A673 (cell line): Measurements from ENCODE around the gene ESM1. TPM values are rescaled to one million over a fixed set of nuclear protein-coding genes. Genes with fewer than 3 reads are reported as not detected.

ENCODE experiments used
- BruUV-seq: library from RNA; stranded (reverse); fragments of 400-500 nt; replicated peaks from 2 replicates; lab custom pipeline; 2021; lab: Mats Ljungman, UMichigan
- CTCF ChIA-PET: fragments of 300-600 bp; sonication (Branson Sonifier 250); formaldehyde crosslinking; loops from one replicate; lab custom pipeline; 2022; ENCODE audit warnings: antibody characterized with exemption; lab: Charles Lee
- POLR2A ChIA-PET: fragments of 300-600 bp; sonication (Branson Sonifier 250); formaldehyde crosslinking; loops from one replicate; lab custom pipeline; 2022; ENCODE audit warnings: antibody characterized with exemption; ENCODE audit not compliant: low non-redundant PET; lab: Charles Lee
- DNase-seq: peaks from one replicate; pipeline ENCODE4 v3.0.0-alpha.2; 2015; ENCODE audit warnings: low spot score
- H3K27ac ChIP-seq: fragments of 200-600 bp; sonication (generic); 2 replicates; pipeline ENCODE4 v1.5.1; 2016; ENCODE audit warnings: mixed run types, low read depth, mild to moderate bottlenecking, mixed read lengths, antibody characterized with exemption, low read length; ENCODE audit not compliant: poor library complexity, severe bottlenecking
- H3K27me3 ChIP-seq: fragments of 200-600 bp; sonication (generic); replicated peaks from 2 replicates; pipeline ENCODE4 v1.6.1; 2017; ENCODE audit warnings: mixed run types, low read depth, mild to moderate bottlenecking, mixed read lengths, antibody characterized with exemption, low read length; ENCODE audit not compliant: insufficient read depth, poor library complexity
- H3K36me3 ChIP-seq: fragments of 200-600 bp; sonication (generic); 2 replicates; pipeline ENCODE4 v1.6.1; 2016; ENCODE audit warnings: mixed run types, mild to moderate bottlenecking, mixed read lengths, antibody characterized with exemption, low read length; ENCODE audit not compliant: insufficient read depth, poor library complexity, severe bottlenecking
- H3K4me1 ChIP-seq: fragments of 200-600 bp; sonication (generic); 2 replicates; pipeline ENCODE4 v1.6.1; 2017; ENCODE audit warnings: mixed run types, mild to moderate bottlenecking, mixed read lengths, antibody characterized with exemption, low read length; ENCODE audit not compliant: insufficient read depth, poor library complexity, severe bottlenecking
- H3K4me3 ChIP-seq: fragments of 200-600 bp; sonication (generic); 2 replicates; pipeline ENCODE4 v1.5.1; 2016; ENCODE audit warnings: low read depth, mixed run types, mild to moderate bottlenecking, mixed read lengths, low read length; ENCODE audit not compliant: poor library complexity, severe bottlenecking
- H3K9me3 ChIP-seq: fragments of 200-600 bp; sonication (generic); 2 replicates; pipeline ENCODE4 v1.6.1; 2016; ENCODE audit warnings: mixed run types, low read depth, mild to moderate bottlenecking, mixed read lengths, antibody characterized with exemption, low read length; ENCODE audit not compliant: poor library complexity, severe bottlenecking
- EZH2 ChIP-seq: fragments of 200-600 bp; sonication (generic); IDR thresholded peaks from 2 replicates; pipeline ENCODE4 v1.6.1; 2017; ENCODE audit warnings: borderline replicate concordance, low read depth, mild to moderate bottlenecking, mixed read lengths, antibody characterized with exemption, low read length; ENCODE audit not compliant: poor library complexity, severe bottlenecking
- intact Hi-C: fragments of 100-400 bp; cut with micrococcal nuclease; formaldehyde crosslinking; loops from one replicate; pipeline ENCODE4 v1.10.0; 2022; ENCODE audit not compliant: unreplicated experiment
- total RNA-seq: library from RNA; stranded (reverse); gene quantifications from 2 replicates; pipeline ENCODE4 v1.2.3, GENCODE V29; 2021
- TF ChIP-seq, protein P1 (sequence below): fragments of 300-800, 200-600 bp; sonication (generic); conservative IDR thresholded peaks from 2 replicates; pipeline ENCODE4 v1.5.1; 2017; ENCODE audit warnings: low read depth, mild to moderate bottlenecking, antibody characterized with exemption, low read length, moderate library complexity, mixed read lengths

The ESM1 gene
- total RNA-seq, 1 experiment from 2014 or later, result not detected

DNA sequence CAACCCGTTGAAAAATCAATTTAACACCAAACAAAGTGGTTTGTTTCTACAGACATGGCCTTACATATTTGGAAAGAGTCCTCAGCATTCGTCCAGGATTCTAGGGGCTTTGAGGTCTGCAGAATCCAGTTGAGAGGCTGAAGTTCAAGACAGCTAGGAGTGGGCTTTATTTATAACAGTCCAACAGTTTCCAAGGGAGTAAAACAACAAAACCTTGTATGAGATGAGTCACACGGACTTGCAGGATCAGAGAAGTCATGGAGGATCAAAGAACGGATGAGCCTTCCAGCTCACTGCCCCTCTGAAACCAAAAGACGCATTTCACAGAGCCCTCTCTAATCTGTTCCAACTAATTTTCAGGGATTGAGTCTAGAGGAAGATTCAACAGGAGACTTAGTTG, 11.1 kb upstream of the ESM1 start:
- no peaks in the 10 kb centered on the region for H3K4me1 ChIP-seq
- CTCF ChIA-PET, result no interaction called here
- intact Hi-C loops, result no loop called here
- no peak overlapping the region for H3K4me3 ChIP-seq
- DNase-seq, result no peak
- H3K27ac ChIP-seq, result no peak overlapping the region
- no peaks in the 10 kb centered on the region for H3K9me3 ChIP-seq
- H3K27me3 ChIP-seq, result peaks cover 3% of the 10 kb centered on the region
- no TSS peak for BruUV-seq
- TF ChIP-seq, protein P1, sequence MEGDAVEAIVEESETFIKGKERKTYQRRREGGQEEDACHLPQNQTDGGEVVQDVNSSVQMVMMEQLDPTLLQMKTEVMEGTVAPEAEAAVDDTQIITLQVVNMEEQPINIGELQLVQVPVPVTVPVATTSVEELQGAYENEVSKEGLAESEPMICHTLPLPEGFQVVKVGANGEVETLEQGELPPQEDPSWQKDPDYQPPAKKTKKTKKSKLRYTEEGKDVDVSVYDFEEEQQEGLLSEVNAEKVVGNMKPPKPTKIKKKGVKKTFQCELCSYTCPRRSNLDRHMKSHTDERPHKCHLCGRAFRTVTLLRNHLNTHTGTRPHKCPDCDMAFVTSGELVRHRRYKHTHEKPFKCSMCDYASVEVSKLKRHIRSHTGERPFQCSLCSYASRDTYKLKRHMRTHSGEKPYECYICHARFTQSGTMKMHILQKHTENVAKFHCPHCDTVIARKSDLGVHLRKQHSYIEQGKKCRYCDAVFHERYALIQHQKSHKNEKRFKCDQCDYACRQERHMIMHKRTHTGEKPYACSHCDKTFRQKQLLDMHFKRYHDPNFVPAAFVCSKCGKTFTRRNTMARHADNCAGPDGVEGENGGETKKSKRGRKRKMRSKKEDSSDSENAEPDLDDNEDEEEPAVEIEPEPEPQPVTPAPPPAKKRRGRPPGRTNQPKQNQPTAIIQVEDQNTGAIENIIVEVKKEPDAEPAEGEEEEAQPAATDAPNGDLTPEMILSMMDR, result no peak
- no peak for TF ChIP-seq EZH2
- H3K36me3 ChIP-seq, result no peaks in the 10 kb centered on the region
- POLR2A ChIA-PET, result no interaction called here

DNA sequence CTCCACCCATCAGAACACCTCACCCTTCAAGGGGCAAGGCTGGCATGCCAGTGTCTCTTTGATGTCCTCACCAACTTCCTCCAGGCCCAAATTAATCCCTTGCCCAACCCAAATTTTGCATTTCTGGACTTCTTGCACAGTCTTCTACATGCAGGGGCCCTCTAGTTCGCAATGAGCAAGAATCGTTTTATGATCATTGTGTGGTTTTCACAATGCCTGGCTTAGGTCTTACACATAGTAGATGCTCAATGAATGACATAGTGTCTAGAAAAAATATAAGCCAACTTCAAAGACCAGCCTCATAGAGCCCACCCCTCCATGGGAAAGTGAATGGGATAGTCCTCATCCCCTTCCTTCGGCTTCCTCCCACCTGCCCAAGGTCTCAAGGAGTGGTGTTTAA, 9.8 kb upstream of the ESM1 start:
- no peak for DNase-seq
- intact Hi-C loops, result no loop called here
- POLR2A ChIA-PET, result no interaction called here

DNA sequence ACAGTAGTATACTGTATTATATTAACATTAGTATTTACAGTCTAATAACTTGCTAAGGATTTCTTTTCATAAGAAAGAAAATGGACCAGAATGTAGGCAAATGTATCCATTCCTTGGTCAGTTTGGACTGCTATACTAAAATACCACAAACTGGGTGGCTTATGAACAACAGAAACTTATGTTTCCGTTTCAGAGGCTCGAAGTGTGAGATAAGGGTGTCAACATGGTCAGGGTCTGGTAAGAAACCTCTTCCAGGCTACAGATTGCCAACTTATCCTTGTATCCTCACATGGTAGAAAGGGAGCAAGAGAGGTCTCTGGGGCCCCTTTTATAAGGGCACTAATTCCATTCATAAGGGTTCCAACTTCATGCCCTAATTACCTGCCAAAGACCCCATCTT, 9.2 kb upstream of the ESM1 start:
- TF ChIP-seq, protein P1, result no peak
- no peak for TF ChIP-seq EZH2
- Histone ChIP-seq H3K27me3 (peaks cover 12% of the 10 kb centered on the region), H3K4me3 (no peak overlapping the region), H3K36me3 (no peaks in the 10 kb centered on the region), H3K4me1 (no peaks in the 10 kb centered on the region), H3K9me3 (no peaks in the 10 kb centered on the region), H3K27ac (no peak overlapping the region)
- no peak for DNase-seq
- BruUV-seq, result no TSS peak
- CTCF ChIA-PET, result no interaction called here
- intact Hi-C loops, result no loop called here
- POLR2A ChIA-PET, result no interaction called here

More for the DNA sequence above, 9.8 kb upstream of the ESM1 start:
- no peak for TF ChIP-seq EZH2
- TF ChIP-seq, protein P1, result no peak
- Histone ChIP-seq H3K4me3 (no peak overlapping the region), H3K4me1 (no peaks in the 10 kb centered on the region), H3K27ac (no peak overlapping the region), H3K9me3 (no peaks in the 10 kb centered on the region), H3K27me3 (peaks cover 7% of the 10 kb centered on the region), H3K36me3 (no peaks in the 10 kb centered on the region)
- CTCF ChIA-PET, result no interaction called here
- BruUV-seq, result no TSS peak
